GM19324 (cell line): Measurements from ENCODE around the gene COPS4.
A peak's percentile ranks its signal among the peaks of the same experiment; 100 is the strongest.
"Not testable (repeated sequence)": the region's sequence is repeated elsewhere in the genome, so short reads cannot be mapped to it uniquely, and the experiment has no call there.

Experiments
- ATAC-seq: cut with Tn5 transposase; IDR thresholded peaks from one replicate; pipeline ENCODE4 v1.9.1; 2021; ENCODE audit warnings: mild to moderate bottlenecking, moderate library complexity; ENCODE audit not compliant: unreplicated experiment, low FRiP score

The COPS4 gene

GRCh38 chr4:83075311-83076095 is 40.5 kb downstream of the COPS4 start:
- ATAC-seq, result no peak

DNA sequence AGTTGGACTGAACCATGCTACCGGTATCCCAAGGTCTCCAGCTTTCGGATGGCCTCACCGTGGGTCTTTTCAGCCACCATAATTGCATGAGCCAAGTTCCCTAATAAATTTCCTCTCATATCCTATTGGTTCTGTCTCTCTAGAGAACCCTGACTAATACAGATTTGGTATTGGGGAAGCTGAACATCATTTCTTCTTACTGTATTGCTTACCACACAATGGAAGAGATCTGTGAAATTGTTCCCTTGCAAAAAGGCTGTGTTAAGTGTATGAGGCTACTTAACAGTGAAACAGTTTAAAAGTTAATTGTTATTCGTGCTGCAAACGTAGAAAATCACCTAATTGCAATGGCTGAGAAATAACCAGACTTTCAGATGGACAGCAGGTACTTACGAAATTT is 45.6 kb downstream of the COPS4 start:
- no peak for ATAC-seq

DNA sequence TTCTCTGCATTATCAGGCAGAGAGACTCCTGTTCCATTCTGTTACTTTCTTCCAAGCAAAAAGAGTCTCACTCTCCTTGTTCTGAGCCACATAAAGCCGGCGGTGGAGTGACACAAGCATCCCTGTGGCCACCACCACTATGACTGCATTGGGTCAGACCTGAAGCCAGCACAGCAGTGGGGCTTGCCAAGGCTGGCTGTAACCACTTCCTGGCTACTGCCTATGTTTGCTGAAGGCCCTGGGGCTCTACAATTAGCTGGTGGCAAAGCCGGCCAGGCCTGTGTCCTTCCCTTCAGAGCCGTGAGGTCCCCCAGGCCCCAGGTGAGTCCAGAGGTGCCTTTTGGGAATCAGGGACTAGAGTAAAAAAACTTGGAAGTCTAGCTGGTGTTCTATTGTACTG is 47.8 kb downstream of the COPS4 start:
- ATAC-seq, result no peak

GRCh38 chr4:83083925-83084475 is 49.0 kb downstream of the COPS4 start:
- ATAC-seq, result no peak

DNA sequence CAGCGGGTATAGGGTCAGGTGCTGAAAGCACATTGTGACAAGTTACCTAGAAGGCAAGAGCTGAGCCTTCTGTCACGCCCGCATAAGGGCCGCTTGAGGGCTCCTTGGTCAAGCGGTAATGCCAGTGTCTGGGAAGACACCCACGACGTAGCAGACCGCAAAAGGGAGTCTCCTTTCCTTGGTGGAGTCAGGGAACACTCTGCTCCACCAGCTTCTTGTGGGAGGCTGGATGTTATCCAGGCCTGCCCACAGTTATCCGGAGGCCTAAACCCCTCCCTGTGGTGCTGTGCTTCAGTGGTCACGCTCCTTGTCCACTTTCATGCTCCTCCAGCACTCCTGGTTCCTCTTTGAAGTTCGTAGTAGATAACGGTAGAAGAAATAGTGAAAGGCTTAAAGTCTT is 50.0 kb downstream of the COPS4 start:
- ATAC-seq, result not testable (repeated sequence)

- ATAC-seq, result no peak
Measured at GRCh38 chr4:83089410-83090157, 54.6 kb downstream of the COPS4 start.

DNA sequence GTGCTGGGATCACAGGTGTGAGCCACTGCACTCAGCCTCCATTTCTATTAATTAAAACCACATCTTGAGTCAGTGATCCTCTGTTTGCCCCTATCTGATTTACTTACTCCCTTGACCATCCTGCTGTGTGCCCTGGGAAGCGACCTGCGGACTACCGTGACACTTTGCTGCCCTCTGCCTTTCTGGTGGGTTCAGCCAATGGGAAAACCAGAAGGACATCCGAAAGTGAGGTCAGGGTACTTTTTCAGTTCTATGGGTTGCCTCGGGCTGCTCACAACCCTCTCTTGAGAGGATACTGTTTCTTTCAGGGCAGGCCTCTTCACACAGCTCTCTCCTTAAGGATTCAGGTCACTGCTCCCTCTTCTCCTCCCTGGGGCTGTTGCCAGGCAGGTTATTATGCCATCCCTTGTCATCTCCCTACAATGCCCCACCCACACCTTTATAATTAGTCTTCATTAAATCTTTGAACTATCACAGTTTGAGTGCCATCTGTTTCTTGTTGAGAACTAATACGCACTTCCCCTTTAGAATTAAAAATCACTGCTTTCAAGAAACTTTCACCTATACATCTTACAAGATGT is 58.2 kb downstream of the COPS4 start:
- no peak for ATAC-seq

GRCh38 chr4:83096397-83096796 is 61.4 kb downstream of the COPS4 start:
- no peak for ATAC-seq

DNA sequence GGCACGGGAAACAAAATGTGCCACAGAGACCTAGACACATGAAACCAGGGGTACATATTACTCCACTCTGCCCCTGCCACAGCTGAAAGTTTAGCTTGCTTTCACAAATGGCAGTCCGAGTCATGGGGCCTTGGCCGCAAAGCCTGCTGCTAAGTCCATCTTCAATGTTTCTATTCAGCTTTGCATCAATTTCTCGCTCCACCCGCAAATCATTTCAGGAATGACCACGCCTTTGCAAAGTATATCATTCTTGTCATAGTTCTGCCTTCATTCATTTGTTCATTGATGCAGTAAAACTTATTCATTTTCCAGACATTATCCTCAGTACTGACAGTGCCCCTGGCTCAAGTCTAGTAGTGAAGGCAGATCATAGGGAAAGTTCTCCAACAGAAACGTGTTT is 70.0 kb downstream of the COPS4 start:
- ATAC-seq, result no peak

DNA sequence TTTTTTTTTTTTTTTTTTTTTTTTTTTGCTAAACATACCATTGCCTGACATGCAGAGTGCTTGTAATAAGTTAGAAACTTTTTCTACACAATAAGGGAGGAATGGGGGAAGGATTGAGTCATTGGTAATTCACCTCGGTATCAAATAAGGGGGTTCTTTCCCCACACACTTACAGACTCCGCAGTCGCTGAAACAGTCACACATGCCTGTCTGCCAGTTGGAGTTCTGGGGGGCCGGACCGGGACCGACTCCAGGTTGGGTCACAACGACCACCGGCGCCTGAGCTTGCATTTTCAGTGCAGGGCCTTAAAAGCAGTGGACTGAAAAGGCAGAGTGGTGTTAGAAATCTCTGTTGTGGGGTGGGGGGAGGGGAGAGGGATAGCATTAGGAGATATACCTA is 72.6 kb downstream of the COPS4 start:
- ATAC-seq, result no peak

DNA sequence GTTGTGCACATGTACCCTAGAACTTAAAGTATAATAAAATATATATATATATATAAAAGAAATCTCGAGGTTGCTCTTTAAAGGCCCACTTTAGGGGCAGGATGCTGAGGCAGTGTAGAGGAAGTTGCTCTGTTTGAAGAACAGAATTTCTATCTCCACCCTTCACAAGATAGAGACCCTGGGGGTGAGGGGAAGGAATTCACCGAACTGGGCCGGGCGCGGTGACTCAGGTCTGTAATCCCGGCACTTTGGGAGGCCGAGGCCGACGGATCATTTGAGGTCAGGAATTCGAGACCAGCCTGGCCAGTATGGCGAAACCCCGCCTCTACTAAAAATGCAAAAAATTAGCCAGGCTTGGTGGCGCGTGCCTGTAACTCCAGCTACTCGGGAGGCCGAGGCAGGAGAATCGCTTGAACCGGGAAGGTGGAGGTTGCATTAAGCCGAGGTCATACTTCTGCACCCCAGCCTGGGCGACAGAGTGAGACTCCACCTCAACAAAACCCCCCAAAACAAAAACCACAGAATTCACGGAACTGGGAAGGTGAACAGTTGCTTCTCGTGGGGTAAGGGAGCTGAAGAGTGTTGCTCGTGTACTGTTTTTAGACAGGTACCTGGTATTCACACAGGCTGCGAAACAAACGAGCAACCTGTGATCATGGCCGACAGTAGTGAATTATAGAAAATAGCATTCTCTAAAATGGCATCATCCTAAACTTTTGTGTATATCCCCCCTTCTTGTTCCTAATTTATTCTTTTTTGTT is 73.3 kb downstream of the COPS4 start:
- no peak for ATAC-seq

- peak; percentile 35 for ATAC-seq
Measured at GRCh38 chr4:83109480-83110222, 74.7 kb downstream of the COPS4 start.

- peak; percentile 71 for ATAC-seq
Measured at GRCh38 chr4:83110223-83110945, 75.4 kb downstream of the COPS4 start.

- no peak for ATAC-seq
Measured at GRCh38 chr4:83110970-83111750, 76.2 kb downstream of the COPS4 start.

DNA sequence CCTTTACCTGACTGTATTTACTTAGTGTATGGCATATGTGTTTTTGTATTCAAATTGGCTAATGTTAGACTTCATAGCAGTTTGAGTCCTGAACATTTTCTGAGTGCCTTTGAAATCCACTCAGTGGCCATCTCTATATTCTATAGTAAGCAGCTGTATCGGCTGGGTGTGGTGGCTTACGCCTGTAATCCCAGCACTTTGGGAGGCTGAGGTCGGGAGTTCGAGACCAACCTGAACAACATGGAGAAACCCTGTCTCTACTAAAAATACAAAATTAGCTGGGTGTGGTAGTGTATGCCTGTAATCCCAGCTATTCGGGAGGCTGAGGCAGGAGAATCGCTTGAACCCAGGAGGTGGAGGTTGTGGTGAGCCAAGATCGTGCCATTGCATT is 76.8 kb downstream of the COPS4 start:
- ATAC-seq, result not testable (repeated sequence)

DNA sequence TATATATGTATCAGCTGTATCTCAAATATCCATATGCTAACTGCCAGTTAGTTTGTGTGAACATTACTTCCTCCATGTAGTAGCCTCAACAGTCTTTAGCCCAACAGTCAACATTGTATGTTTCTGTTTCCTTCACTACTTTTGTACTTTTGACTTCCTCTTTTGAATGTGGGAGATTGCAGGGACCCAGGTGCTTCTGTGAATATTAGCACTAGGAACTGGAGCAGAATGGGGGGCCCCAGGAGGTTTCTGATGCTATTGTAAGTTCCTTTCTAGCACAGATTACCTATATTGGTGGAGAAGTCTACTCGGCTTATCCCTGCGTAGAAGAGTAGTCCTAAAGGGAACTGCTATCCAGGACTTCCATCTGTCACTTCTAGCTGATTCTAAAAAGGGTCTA is 77.2 kb downstream of the COPS4 start:
- ATAC-seq, result no peak

- no peak for ATAC-seq
Measured at GRCh38 chr4:83112678-83113428, 77.9 kb downstream of the COPS4 start.

DNA sequence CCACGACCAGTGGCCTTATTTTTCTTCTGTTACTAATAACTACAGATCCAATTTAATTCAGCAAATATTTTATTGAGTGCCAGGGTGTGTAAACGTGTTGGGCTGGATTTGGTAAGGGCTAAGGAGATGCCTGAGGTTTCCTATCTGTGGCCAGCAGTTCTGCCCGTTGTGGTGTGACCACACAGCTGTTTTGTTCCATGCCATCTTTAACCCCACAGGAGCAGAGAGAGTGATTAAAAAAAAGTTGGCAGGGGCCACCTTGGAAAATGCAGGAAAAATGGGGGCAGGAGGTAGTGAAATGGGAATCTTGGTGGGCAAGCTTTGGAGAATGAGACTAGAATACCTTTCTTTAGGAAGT is 78.4 kb downstream of the COPS4 start:
- ATAC-seq, result no peak
